HepG2 (cell line): ENCODE measurements around the gene CRTAC1. TPM values are rescaled to one million over a fixed set of nuclear protein-coding genes. Genes with fewer than 3 reads are reported as not detected.

Source experiments
- ATAC-seq: fragments of 200-7000 bp; cut with Tn5 transposase; 3 replicates; pipeline ENCODE4 v1.9.1; 2020; ENCODE audit warnings: mild to moderate bottlenecking, moderate library complexity
- BruUV-seq: library from RNA; stranded (reverse); fragments of 400-500 nt; replicated peaks from 2 replicates; lab custom pipeline; 2021; lab: Mats Ljungman, UMichigan
- CTCF ChIA-PET: fragments of 300-600 bp; formaldehyde crosslinking; extraction: SDS; loops from one replicate; lab custom pipeline; 2021; ENCODE audit warnings: low total read pairs, inconsistent platforms, low intra/inter-chr PET ratio; lab: Yijun Ruan, JAX
- POLR2A ChIA-PET: fragments of 350-600 bp; sonication (Branson Sonifier 250); formaldehyde crosslinking; loops from one replicate; lab custom pipeline; 2020; ENCODE audit warnings: antibody characterized with exemption, inconsistent platforms; lab: Yijun Ruan, JAX
- DNase-seq: peaks from one replicate; pipeline ENCODE4 v3.0.0-alpha.2; 2015; ENCODE audit warnings: low spot score
- FAIRE-seq: peaks from 3 replicates; lab custom pipeline; 2011; peaks lifted over from hg19 to GRCh38; lab: Jason Lieb, UNC
- H2AFZ ChIP-seq: one replicate; pipeline ENCODE4 v1.6.1; 2011; ENCODE audit warnings: low read length, inconsistent platforms
- H3K27ac ChIP-seq: fragments of 300-600 bp; 3 replicates; pipeline ENCODE4 v1.8.0; 2011; ENCODE audit warnings: mixed run types, mild to moderate bottlenecking, mixed read lengths, low read length, inconsistent platforms; ENCODE audit not compliant: insufficient read depth; ENCODE audit errors: extremely low read length
- H3K27me3 ChIP-seq, 2 experiments: fragments of 200-600 bp in 1 of 2; 2 replicates in 1 of 2; 3 replicates in 1 of 2; pipeline versions ENCODE4 v1.6.0 to v1.8.0; 2011; ENCODE audit warnings: low read length in 2 of 2, mild to moderate bottlenecking in 2 of 2, moderate library complexity in 2 of 2, inconsistent platforms in 1 of 2; ENCODE audit not compliant: insufficient read depth in 2 of 2, control insufficient read depth in 1 of 2
- H3K36me3 ChIP-seq, 2 experiments: fragments of 200-600 bp in 1 of 2; replicated peaks in 1 of 2; 2 replicates in 1 of 2; 3 replicates in 1 of 2; pipeline versions ENCODE4 v1.5.1 to v1.8.0; 2011; ENCODE audit warnings: low read length in 2 of 2, inconsistent platforms in 1 of 2; ENCODE audit not compliant: insufficient read depth in 2 of 2, control insufficient read depth in 1 of 2
- H3K4me1 ChIP-seq: 2 replicates; pipeline ENCODE4 v1.5.1; 2012; ENCODE audit warnings: low read length, inconsistent platforms; ENCODE audit not compliant: insufficient read depth
- H3K4me2 ChIP-seq: 2 replicates; pipeline ENCODE4 v1.6.0; 2011; ENCODE audit warnings: low read depth, low read length, inconsistent platforms
- H3K4me3 ChIP-seq, 3 experiments: fragments of 200-600 bp in 1 of 3; sonication (generic), shearing (Covaris generic) in 1 of 3; replicated peaks in 1 of 3; 2 replicates each; pipeline ENCODE4 v1.5.1; 2011 to 2016; ENCODE audit warnings: low read length in 3 of 3, inconsistent platforms in 2 of 3, low read depth in 2 of 3, mild to moderate bottlenecking in 2 of 3, control low read depth in 1 of 3, mixed read lengths in 1 of 3; ENCODE audit not compliant: insufficient read depth in 1 of 3
- H3K79me2 ChIP-seq: one replicate; pipeline ENCODE4 v1.6.1; 2011; ENCODE audit warnings: low read length, inconsistent platforms; ENCODE audit not compliant: insufficient read depth
- H3K9ac ChIP-seq: 2 replicates; pipeline ENCODE4 v1.6.0; 2011; ENCODE audit warnings: mild to moderate bottlenecking, low read depth, low read length, inconsistent platforms; ENCODE audit not compliant: insufficient read depth
- H3K9me3 ChIP-seq: 2 replicates; pipeline ENCODE4 v1.5.1; 2012; ENCODE audit warnings: mild to moderate bottlenecking, low read length
- H4K20me1 ChIP-seq: 2 replicates; pipeline ENCODE4 v1.6.0; 2011; ENCODE audit warnings: inconsistent platforms, mild to moderate bottlenecking, low read length, moderate library complexity; ENCODE audit not compliant: insufficient read depth
- AGO1 ChIP-seq: fragments of 200-400 bp; formaldehyde crosslinking; IDR thresholded peaks from 2 replicates; pipeline ENCODE4 v1.6.1; 2017; ENCODE audit warnings: mild to moderate bottlenecking, low read depth, low read length, moderate library complexity; ENCODE audit not compliant: poor library complexity, severe bottlenecking
- ATF6 ChIP-seq: sonication (generic); formaldehyde crosslinking; conservative IDR thresholded peaks from 2 replicates; pipeline ENCODE4 v1.4.0; 2020; ENCODE audit warnings: missing genetic modification reagents
- ATF7 ChIP-seq, 2 experiments: fragments of 450-650 bp in 1 of 2; sonication (generic) in 1 of 2; formaldehyde crosslinking in 1 of 2; IDR thresholded peaks; 2 replicates each; pipeline versions ENCODE4 v1.4.0 to v1.6.1; 2016 to 2020; ENCODE audit warnings: antibody characterized with exemption in 1 of 2, mild to moderate bottlenecking in 1 of 2, missing genetic modification reagents in 1 of 2
- CBX5 ChIP-seq: sonication (generic); formaldehyde crosslinking; IDR thresholded peaks from 2 replicates; pipeline ENCODE4 v1.4.0; 2020; ENCODE audit warnings: missing genetic modification reagents, borderline replicate concordance
- HNF4G ChIP-seq, 2 experiments: sonication (generic) in 1 of 2; formaldehyde crosslinking in 1 of 2; IDR thresholded peaks; 2 replicates each; pipeline versions ENCODE4 v1.4.0 to v1.6.1; 2011 to 2020; ENCODE audit warnings: borderline replicate concordance in 2 of 2, low read depth in 2 of 2, mild to moderate bottlenecking in 2 of 2, low read length in 1 of 2, missing genetic modification reagents in 1 of 2, moderate library complexity in 1 of 2
- LBX2 ChIP-seq: sonication (generic); formaldehyde crosslinking; IDR thresholded peaks from 2 replicates; pipeline ENCODE4 v1.5.0; 2020; ENCODE audit warnings: missing genetic modification reagents, mild to moderate bottlenecking, borderline replicate concordance
- NR2C2 ChIP-seq: sonication (generic); formaldehyde crosslinking; IDR thresholded peaks from 2 replicates; pipeline ENCODE4 v1.4.0; 2020; ENCODE audit warnings: missing genetic modification reagents, mild to moderate bottlenecking, moderate library complexity, borderline replicate concordance
- NR2F1 ChIP-seq, 2 experiments: fragments of 450-650 bp in 1 of 2; formaldehyde crosslinking in 1 of 2; IDR thresholded peaks; 2 replicates each; pipeline versions ENCODE4 v1.5.0 to v1.6.1; 2016 to 2020; ENCODE audit warnings: mild to moderate bottlenecking in 1 of 2, missing compliant biosample characterization in 1 of 2, missing genetic modification reagents in 1 of 2, moderate library complexity in 1 of 2
- RFX5 ChIP-seq: IDR thresholded peaks from 2 replicates; pipeline ENCODE4 v1.6.1; 2011; ENCODE audit warnings: low read depth, low read length, improper control_type of control experiment
- TCF7 ChIP-seq: sonication (generic); IDR thresholded peaks from 2 replicates; pipeline ENCODE4 v1.6.1; 2016; ENCODE audit warnings: antibody characterized with exemption, low read depth
- TIGD3 ChIP-seq: sonication (generic); formaldehyde crosslinking; IDR thresholded peaks from 2 replicates; pipeline ENCODE4 v1.5.1; 2020; ENCODE audit warnings: mild to moderate bottlenecking, missing genetic modification reagents, borderline replicate concordance
- ZFY ChIP-seq: sonication (generic); formaldehyde crosslinking; IDR thresholded peaks from 2 replicates; pipeline ENCODE4 v1.4.0; 2020; ENCODE audit warnings: missing genetic modification reagents
- ZMYM3 ChIP-seq: sonication (generic); formaldehyde crosslinking; IDR thresholded peaks from 2 replicates; pipeline ENCODE4 v1.5.1; 2020; ENCODE audit warnings: mild to moderate bottlenecking, missing genetic modification reagents
- ZNF644 ChIP-seq: IDR thresholded peaks from 2 replicates; pipeline ENCODE4 v1.6.1; 2016; ENCODE audit warnings: low read depth
- WGBS: methylation state at CpG from one replicate; pipeline ENCODE4 v1.1.6; 2017; ENCODE audit warnings: low lambda C conversion rate; 5-methylcytosine and 5-hydroxymethylcytosine counted together
- in situ Hi-C: cut with HindIII; loops from 2 replicates; pipeline ENCODE4 v1.10.0; 2017; ENCODE audit warnings: low pct_unique_long_range_greater_than_20kb; ENCODE audit not compliant: extremely low pct_ligation_motif_present
- intact Hi-C: fragments of 100-400 bp; cut with micrococcal nuclease; formaldehyde crosslinking; loops from one replicate; pipeline ENCODE4 v1.10.0; 2022; ENCODE audit not compliant: unreplicated experiment
- polyA plus RNA-seq, 8 experiments: library from polyadenylated mRNA; depleted of rRNA in 3 of 8; stranded (reverse) in 7 of 8; unstranded in 1 of 8; fragments of >200 nt; fragmentation: Illumina TruSeq in 4 of 8; extraction: Trizol in 4 of 8; gene quantifications; 2 replicates each; pipeline versions ENCODE4 v1.2.1 to v1.2.3, GENCODE V29; 2011 to 2016; ENCODE audit warnings: low read depth in 4 of 8, missing spikeins in 1 of 8, mixed read lengths in 1 of 8; ENCODE audit not compliant: insufficient read depth in 1 of 8
- total RNA-seq, 5 experiments: library from RNA; depleted of rRNA; stranded (reverse); fragments of >200 nt; fragmentation: Illumina TruSeq; extraction: Trizol; gene quantifications; 2 replicates each; pipeline ENCODE4 v1.2.3, GENCODE V29; 2016; ENCODE audit warnings: low read depth in 1 of 5
- TF ChIP-seq, protein P1 (sequence below): sonication (generic); formaldehyde crosslinking; conservative IDR thresholded peaks from 2 replicates; pipeline ENCODE4 v1.8.1; 2023; ENCODE audit warnings: missing genetic modification reagents

Gene CRTAC1
- total and polyA plus RNA-seq, 2 of the 13 experiments (the other 11 are each of a cell fraction or from before 2014, with no cell fraction given): not detected

GRCh38 chr10:97896756-97897358, 133.6 kb downstream of the CRTAC1 start:
- no TSS peak for BruUV-seq
- H3K4me3 ChIP-seq: no peak overlapping the region
- no peaks in the 10 kb centered on the region for H3K79me2 ChIP-seq
- peaks cover 5 to 50% of the 10 kb centered on the region in 2 experiments; a peak in 4 of 5 replicates for H3K27me3 ChIP-seq
- in situ Hi-C loops (no loop called here), intact Hi-C loops (no loop called here)
- FAIRE-seq (no peak), ATAC-seq (no peak), DNase-seq (no peak)
- TF ChIP-seq LBX2 (CRISPR knock-in tag): no peak
- no peak for TF ChIP-seq TIGD3 (CRISPR knock-in tag)
- TF ChIP-seq ZFY (CRISPR knock-in tag): no peak
- TF ChIP-seq ZMYM3 (CRISPR knock-in tag): no peak
- no peak for TF ChIP-seq NR2F1 (CRISPR knock-in tag; IDR thresholded peaks at IDR 0.05)
- TF ChIP-seq, protein P1, sequence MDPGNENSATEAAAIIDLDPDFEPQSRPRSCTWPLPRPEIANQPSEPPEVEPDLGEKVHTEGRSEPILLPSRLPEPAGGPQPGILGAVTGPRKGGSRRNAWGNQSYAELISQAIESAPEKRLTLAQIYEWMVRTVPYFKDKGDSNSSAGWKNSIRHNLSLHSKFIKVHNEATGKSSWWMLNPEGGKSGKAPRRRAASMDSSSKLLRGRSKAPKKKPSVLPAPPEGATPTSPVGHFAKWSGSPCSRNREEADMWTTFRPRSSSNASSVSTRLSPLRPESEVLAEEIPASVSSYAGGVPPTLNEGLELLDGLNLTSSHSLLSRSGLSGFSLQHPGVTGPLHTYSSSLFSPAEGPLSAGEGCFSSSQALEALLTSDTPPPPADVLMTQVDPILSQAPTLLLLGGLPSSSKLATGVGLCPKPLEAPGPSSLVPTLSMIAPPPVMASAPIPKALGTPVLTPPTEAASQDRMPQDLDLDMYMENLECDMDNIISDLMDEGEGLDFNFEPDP (CRISPR knock-in tag): no peak
- TF ChIP-seq HNF4G (IDR thresholded peaks at IDR 0.05; ENCODE audit: borderline replicate concordance, low read depth, low read length): no peak
- no peak for TF ChIP-seq HNF4G (CRISPR knock-in tag; IDR thresholded peaks at IDR 0.05; ENCODE audit: borderline replicate concordance, low read depth)
- no peak for TF ChIP-seq ATF6 (CRISPR knock-in tag)
- no peak for TF ChIP-seq TCF7
- TF ChIP-seq NR2C2 (CRISPR knock-in tag): no peak
- no peak for TF ChIP-seq RFX5
- TF ChIP-seq CBX5: no peak
- no peak for TF ChIP-seq ZNF644 (CRISPR knock-in tag)
- no peak for TF ChIP-seq AGO1
- TF ChIP-seq ATF7 (IDR thresholded peaks at IDR 0.05): no peak
- no peak for TF ChIP-seq ATF7 (CRISPR knock-in tag; IDR thresholded peaks at IDR 0.05)
- WGBS: 23% methylated on average over 3 of the region's 13 CpGs
- H3K4me2 ChIP-seq: no peak overlapping the region
- no peak overlapping the region for H3K9ac ChIP-seq
- H2AFZ ChIP-seq: no peak overlapping the region
- CTCF ChIA-PET: no interaction called here
- no peaks in the 10 kb centered on the region for H3K9me3 ChIP-seq
- no peaks in the 10 kb centered on the region for H3K4me1 ChIP-seq
- H3K36me3 ChIP-seq: no peaks in the 10 kb centered on the region
- H4K20me1 ChIP-seq: no peaks in the 10 kb centered on the region
- POLR2A ChIA-PET: no interaction called here
- no peak overlapping the region for H3K27ac ChIP-seq
